ENCODE measurements around the gene ZSCAN21.

The ZSCAN21 gene

DNA sequence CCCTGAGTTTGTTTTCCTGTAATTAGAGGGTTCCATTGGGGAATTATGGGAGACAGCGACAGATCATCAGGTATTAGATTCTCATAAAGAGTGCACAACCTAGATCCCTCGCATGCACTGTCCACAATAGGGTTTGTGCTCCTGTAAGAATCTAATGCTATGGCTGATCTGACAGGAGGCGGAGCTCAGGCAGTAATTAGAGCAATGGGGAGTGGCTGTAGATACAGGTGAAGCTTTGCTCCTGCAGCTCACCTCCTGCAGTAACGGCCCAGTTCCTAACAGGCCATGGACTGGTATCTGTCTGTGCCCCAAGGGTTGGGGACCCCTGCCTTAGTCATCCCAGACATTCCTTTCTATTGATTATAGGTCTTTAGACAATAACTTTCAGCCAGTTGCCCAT is 894 bp upstream of the ZSCAN21 start:
- H3K36me3 Mint-ChIP-seq = peaks cover 4 to 8% of the 10 kb centered on the region in 2 donors
- H3K9me3 Mint-ChIP-seq = no peaks in the 10 kb centered on the region
- H3K4me1 Mint-ChIP-seq = peaks cover 20 to 25% of the 10 kb centered on the region in 2 donors
- no peaks in the 10 kb centered on the region for H3K27me3 Mint-ChIP-seq
- H3K4me3 Mint-ChIP-seq = peak overlapping the region; percentile 34 to 35
- DNase-seq (no peak), ATAC-seq (replicated peaks) (no peak)
- H3K27ac Mint-ChIP-seq = peak overlapping the region; percentile 31

DNA sequence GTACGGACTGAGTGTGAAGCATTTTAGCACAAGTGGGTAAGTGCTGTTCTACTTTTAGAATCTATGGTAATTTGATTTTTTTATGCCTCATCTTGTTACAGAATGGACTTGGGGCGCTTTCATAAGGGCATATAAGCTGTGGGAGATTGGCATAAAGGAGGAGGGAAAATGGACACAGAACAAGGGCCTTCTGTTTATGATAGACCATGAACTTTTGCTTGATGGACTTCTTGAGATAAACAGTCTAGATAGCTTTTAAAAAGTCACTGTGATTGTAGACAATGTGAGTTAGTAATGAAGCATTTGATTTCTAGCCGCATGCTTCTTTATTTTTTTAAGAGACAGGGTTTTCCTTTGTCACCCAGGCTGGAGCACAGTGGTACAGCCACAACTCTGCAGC is 2.0 kb downstream of the ZSCAN21 start:
- no peaks in the 10 kb centered on the region for H3K27me3 Mint-ChIP-seq
- peak overlapping the region; percentile 47 for H3K27ac Mint-ChIP-seq
- peaks cover 6 to 12% of the 10 kb centered on the region in 2 donors for H3K36me3 Mint-ChIP-seq
- H3K4me1 Mint-ChIP-seq = peaks cover 16 to 20% of the 10 kb centered on the region in 2 donors
- ATAC-seq (replicated peaks) = no peak
- H3K4me3 Mint-ChIP-seq = peak overlapping the region in 1 of 2 donors; percentile 17
- DNase-seq = no peak
- H3K9me3 Mint-ChIP-seq = no peaks in the 10 kb centered on the region

DNA sequence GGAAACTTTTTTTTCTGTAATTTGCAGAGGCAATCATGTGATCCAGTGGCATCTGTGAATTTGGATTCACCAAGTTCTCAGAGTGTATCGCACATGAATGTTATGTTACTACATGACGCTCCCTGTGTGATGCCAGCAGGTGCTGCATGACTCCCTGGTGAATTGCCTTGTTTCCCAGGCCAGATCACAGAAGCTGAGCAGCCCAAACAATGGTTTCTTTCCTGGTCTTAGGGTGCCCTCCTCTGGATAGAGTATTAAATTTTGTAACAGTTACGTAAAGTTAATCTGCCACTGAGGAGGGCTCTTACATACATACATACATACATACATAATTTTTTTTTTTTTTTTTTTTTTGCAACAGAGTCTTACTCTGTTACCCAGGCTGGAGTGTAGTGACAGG is 3.6 kb downstream of the ZSCAN21 start:
- Mint-ChIP-seq H3K27me3 (no peaks in the 10 kb centered on the region), H3K4me3 (no peak overlapping the region), H3K9me3 (no peaks in the 10 kb centered on the region), H3K4me1 (peaks cover 18 to 20% of the 10 kb centered on the region in 2 donors), H3K36me3 (peaks cover 20 to 27% of the 10 kb centered on the region in 2 donors), H3K27ac (no peak overlapping the region)
- ATAC-seq (replicated peaks) (no peak), DNase-seq (no peak)

DNA sequence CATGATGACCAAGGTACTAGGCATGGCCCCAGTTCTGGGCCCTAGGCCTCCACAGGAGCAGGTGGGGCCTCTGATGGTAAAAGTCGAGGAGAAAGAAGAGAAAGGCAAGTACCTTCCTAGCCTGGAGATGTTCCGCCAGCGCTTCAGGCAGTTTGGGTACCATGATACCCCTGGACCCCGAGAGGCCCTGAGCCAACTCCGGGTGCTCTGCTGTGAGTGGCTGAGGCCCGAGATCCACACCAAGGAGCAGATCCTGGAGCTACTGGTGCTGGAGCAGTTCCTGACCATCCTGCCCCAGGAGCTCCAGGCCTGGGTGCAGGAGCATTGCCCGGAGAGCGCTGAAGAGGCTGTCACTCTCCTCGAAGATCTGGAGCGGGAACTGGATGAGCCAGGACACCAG is 7.4 kb downstream of the ZSCAN21 start:
- peaks cover 6% of the 10 kb centered on the region in 2 donors for H3K4me1 Mint-ChIP-seq
- H3K4me3 Mint-ChIP-seq = no peak overlapping the region
- no peaks in the 10 kb centered on the region for H3K27me3 Mint-ChIP-seq
- ATAC-seq (replicated peaks) (no peak), DNase-seq (no peak)
- no peaks in the 10 kb centered on the region for H3K9me3 Mint-ChIP-seq
- H3K36me3 Mint-ChIP-seq = peaks cover 31 to 43% of the 10 kb centered on the region in 2 donors
- H3K27ac Mint-ChIP-seq = no peak overlapping the region

DNA sequence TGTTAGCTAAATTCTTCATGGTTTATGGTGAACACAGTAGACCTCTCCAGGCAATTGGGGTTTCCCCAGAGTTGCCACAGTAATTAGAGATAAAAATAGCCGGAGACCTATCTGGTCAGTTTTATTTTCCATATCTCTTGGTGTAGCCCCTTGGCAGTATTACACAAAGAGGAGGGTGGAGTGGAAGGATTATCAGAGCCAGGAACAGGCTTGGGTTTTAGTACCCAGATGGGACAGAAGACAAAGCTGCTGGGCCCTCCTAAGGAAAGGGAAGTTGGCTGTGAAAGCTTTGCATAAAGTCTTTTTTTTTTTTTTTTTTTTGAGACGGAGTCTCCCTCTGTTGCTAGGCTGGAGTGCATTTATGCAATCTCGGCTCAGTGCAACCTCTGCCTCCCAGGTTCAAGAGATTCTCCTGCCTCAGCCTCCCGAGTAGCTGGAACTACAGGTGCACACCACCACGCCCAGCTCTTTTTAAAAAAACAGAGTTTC is 9.7 kb downstream of the ZSCAN21 start:
- Mint-ChIP-seq H3K27me3 (no peaks in the 10 kb centered on the region), H3K9me3 (no peaks in the 10 kb centered on the region), H3K36me3 (peaks cover 46% of the 10 kb centered on the region in 2 donors), H3K4me1 (peaks cover 0 to 3% of the 10 kb centered on the region in 2 donors), H3K4me3 (no peak overlapping the region), H3K27ac (no peak overlapping the region)
- DNase-seq = no peak
- ATAC-seq (replicated peaks) = no peak

DNA sequence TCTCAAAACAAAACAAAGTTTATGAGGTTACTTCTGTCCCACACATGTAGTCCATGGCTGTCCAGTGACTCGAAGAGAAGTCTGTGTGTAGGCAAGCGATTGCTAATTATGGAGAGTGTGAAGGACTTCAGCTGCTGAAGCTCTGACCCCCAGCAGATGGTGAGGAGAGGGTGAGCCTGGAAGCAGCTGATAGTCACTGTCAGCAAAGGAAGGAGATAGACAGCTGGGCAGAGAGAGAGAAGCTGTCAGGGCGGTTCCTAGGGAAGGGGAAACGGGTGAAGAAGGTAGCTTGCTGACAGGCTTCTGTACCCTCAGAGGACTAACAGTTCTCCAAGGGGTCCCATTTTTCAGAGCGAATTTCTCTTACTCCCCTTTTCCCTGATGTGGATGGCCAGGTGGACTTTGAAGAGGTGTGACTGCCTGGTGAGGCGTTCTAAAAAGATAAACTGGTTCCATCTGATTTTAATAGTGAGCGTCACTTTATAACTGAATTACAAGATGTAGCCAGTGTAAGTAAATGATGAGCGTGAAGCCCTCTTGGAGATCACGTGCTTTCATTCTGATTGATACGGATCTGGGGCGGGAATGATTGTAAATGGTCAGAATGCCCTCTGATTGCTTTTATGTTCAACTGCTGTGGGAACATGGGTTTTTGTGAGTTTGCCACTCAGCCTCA is 12.1 kb downstream of the ZSCAN21 start:
- H3K27me3 Mint-ChIP-seq = no peaks in the 10 kb centered on the region
- H3K36me3 Mint-ChIP-seq = peaks cover 49 to 60% of the 10 kb centered on the region in 2 donors
- ATAC-seq (replicated peaks) (no peak), DNase-seq (no peak)
- no peak overlapping the region for H3K4me3 Mint-ChIP-seq
- peaks cover 0 to 3% of the 10 kb centered on the region in 2 donors for H3K4me1 Mint-ChIP-seq
- peak overlapping the region; percentile 80 for H3K27ac Mint-ChIP-seq
- no peaks in the 10 kb centered on the region for H3K9me3 Mint-ChIP-seq

DNA sequence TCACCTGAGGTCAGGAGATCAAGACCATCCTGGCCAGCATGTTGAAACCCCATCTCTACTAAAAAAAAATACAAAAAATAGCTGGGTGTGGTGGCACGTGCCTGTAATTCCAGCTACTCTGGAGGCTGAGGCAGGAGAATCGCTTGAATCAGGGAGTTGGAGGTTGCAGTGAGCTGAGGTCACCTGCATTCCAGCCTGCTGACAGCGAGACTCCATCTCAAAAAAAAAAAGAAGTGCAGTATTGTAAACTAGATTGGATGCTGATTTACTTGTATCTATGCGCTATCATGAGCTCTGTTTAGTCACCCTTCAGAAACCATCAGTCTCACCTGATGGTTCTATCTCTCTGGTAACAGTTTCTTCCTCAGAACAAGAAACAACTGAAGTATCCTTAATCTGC is 13.8 kb downstream of the ZSCAN21 start:
- no peak overlapping the region for H3K4me3 Mint-ChIP-seq
- no peaks in the 10 kb centered on the region for H3K27me3 Mint-ChIP-seq
- no peaks in the 10 kb centered on the region for H3K9me3 Mint-ChIP-seq
- peaks cover 42 to 55% of the 10 kb centered on the region in 2 donors for H3K36me3 Mint-ChIP-seq
- ATAC-seq (replicated peaks) (no peak), DNase-seq (no peak)
- no peak overlapping the region for H3K27ac Mint-ChIP-seq
- H3K4me1 Mint-ChIP-seq = no peaks in the 10 kb centered on the region

DNA sequence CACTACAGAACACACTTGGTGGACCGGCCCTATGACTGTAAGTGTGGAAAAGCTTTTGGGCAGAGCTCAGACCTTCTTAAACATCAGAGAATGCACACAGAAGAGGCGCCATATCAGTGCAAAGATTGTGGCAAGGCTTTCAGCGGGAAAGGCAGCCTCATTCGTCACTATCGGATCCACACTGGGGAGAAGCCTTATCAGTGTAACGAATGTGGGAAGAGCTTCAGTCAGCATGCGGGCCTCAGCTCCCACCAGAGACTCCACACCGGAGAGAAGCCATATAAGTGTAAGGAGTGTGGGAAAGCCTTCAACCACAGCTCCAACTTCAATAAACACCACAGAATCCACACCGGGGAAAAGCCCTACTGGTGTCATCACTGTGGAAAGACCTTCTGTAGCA is 14.6 kb downstream of the ZSCAN21 start:
- Mint-ChIP-seq H3K36me3 (peaks cover 41 to 55% of the 10 kb centered on the region in 2 donors), H3K27ac (peak overlapping the region; percentile 14), H3K27me3 (no peaks in the 10 kb centered on the region), H3K4me1 (no peaks in the 10 kb centered on the region), H3K4me3 (no peak overlapping the region), H3K9me3 (no peaks in the 10 kb centered on the region)
- ATAC-seq (replicated peaks) = no peak
- no peak for DNase-seq

DNA sequence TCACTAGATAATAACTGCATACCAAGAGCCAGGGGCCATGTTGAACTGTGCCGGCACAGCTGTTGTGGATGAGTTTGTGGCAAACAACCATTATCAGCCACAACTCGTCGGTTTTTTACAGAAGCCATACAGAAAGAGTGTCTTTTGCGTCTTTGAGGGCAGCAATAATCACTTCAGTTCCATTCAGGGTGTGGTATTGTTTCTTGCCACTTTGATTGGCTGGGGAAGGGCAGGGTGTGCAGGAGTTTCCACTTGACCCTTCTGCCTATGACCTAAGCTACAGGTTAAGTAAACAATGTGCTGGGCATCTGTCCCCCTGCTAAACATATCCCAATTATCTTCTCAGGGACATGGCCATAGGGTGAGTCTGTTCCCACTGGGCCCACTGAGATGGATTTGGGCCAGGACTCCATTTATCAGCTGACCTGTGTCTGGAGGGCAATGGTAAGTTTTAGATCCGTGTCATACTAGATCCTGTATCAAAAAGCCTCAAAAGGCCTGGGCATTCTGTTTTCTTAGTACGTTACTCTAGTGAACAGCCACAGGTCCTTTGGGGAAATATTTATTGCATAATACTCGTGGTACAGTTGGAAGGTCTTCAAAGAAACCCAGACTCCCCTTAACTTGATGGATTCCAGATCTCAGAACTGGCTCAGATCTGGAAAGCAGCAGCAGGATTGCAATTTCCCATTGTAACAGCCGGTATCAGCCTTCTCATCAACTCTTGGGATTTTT is 16.0 kb downstream of the ZSCAN21 start:
- H3K4me3 Mint-ChIP-seq = no peak overlapping the region
- H3K9me3 Mint-ChIP-seq = peaks cover 5 to 6% of the 10 kb centered on the region in 2 donors
- no peak for ATAC-seq (replicated peaks)
- no peaks in the 10 kb centered on the region for H3K27me3 Mint-ChIP-seq
- no peak for DNase-seq
- no peaks in the 10 kb centered on the region for H3K4me1 Mint-ChIP-seq
- H3K36me3 Mint-ChIP-seq = peaks cover 45 to 62% of the 10 kb centered on the region in 2 donors
- no peak overlapping the region for H3K27ac Mint-ChIP-seq

DNA sequence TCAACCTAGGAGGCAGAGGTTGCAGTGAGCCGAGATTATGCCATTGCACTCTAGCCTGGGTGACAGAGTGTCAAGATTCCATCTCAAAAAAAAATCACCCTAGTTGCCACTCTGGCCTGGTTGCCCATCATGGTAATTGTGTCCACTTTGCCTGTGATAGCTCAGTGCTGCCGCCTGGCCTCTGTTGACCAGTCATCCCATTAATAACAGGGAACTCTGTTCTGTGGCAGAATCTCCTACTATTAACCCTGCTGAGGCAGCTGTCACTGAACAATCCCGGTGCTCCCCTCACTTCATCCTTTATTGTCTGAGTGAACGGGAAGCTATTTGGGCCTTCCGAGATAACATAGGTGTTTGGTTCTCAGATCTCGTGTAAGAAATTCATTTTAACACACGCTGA is 17.4 kb downstream of the ZSCAN21 start:
- Mint-ChIP-seq H3K4me3 (no peak overlapping the region), H3K4me1 (no peaks in the 10 kb centered on the region), H3K27ac (no peak overlapping the region), H3K36me3 (peaks cover 56 to 62% of the 10 kb centered on the region in 2 donors), H3K9me3 (peaks cover 9 to 13% of the 10 kb centered on the region in 2 donors), H3K27me3 (no peaks in the 10 kb centered on the region)
- ATAC-seq (replicated peaks) (no peak), DNase-seq (no peak)

DNA sequence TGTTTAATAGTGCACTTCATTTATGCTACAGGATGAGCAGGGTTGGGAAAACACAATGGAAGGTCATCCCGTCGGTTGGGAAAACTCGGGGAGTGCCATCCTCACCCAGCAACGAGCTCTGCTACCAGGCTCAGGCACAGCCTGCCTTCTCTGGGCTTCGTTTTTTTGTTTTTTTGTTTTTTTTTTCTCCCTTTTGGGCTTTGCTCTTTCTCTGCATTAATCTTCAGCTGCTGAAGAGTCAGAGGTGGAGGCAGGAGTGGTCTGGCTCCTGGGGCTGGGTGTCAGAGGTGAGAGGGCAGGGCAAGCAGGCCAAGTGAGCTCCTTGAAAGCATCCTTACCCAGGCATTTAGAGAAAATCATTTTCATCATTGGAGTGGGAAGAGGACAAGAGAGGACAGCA is 20.4 kb downstream of the ZSCAN21 start:
- peak overlapping the region; percentile 9 for H3K27ac Mint-ChIP-seq
- peaks cover 66 to 73% of the 10 kb centered on the region in 2 donors for H3K36me3 Mint-ChIP-seq
- H3K27me3 Mint-ChIP-seq = no peaks in the 10 kb centered on the region
- H3K4me3 Mint-ChIP-seq = no peak overlapping the region
- DNase-seq (no peak), ATAC-seq (replicated peaks) (no peak)
- peaks cover 19% of the 10 kb centered on the region in 2 donors for H3K9me3 Mint-ChIP-seq
- H3K4me1 Mint-ChIP-seq = no peaks in the 10 kb centered on the region

DNA sequence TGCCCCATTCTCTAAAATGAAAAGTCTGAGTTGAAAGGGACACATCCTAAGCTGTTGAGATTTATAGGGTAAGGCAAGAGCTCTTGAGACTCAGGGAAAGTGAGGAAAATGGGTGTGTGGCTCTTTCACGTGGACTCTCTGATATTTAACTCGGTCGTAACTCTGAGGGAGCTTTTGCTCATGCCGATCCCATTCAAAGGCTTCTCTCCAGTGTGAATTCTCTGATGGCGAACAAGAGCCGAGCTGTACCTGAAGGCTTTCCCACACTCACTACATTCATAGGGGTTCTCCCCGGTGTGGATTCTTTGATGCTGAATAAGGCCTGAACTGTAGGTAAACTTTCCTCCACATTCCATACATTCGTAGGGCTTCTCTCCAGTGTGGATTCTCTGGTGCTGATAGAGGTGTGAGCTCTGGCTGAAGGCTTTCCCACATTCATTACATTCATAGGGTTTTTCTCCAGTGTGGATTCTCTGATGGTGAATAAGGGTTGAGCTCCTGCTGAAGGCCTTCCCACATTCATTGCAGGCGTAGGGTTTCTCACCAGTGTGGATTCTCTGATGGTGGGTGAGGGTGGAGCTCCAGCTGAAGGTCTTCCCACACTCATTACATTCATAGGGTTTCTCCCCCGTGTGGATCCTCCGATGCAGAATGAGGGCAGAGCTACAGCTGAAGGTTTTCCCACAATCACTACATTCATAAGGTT is 21.6 kb downstream of the ZSCAN21 start:
- peaks cover 72 to 78% of the 10 kb centered on the region in 2 donors for H3K36me3 Mint-ChIP-seq
- peaks cover 19% of the 10 kb centered on the region in 2 donors for H3K9me3 Mint-ChIP-seq
- H3K4me1 Mint-ChIP-seq = peaks cover 0 to 3% of the 10 kb centered on the region in 2 donors
- H3K27ac Mint-ChIP-seq = peak overlapping the region; percentile 9
- DNase-seq (no peak), ATAC-seq (replicated peaks) (no peak)
- H3K4me3 Mint-ChIP-seq = no peak overlapping the region
- H3K27me3 Mint-ChIP-seq = no peaks in the 10 kb centered on the region

DNA sequence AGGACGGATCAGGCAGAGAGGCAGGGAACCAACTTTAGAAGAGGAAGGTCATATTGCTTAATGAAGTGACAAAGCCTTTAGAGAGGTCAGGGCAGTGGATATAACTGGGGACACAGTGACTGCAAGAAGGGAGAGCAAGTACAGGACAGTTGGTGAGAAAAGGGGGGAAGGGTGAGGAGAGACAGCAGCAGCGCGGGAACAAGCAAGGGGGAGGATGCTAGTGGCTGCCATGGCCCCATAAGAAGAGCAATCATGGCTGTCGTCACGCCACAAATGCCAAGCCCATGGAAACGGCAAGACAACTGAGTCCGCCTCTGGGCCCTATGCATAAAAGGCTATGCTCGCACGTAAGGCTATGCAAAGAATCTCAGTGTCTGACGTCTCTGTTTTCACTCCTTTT is 22.9 kb downstream of the ZSCAN21 start:
- H3K27ac Mint-ChIP-seq = no peak overlapping the region
- no peak for DNase-seq
- no peaks in the 10 kb centered on the region for H3K27me3 Mint-ChIP-seq
- H3K36me3 Mint-ChIP-seq = peaks cover 79% of the 10 kb centered on the region in 2 donors
- H3K4me3 Mint-ChIP-seq = no peak overlapping the region
- peaks cover 19% of the 10 kb centered on the region in 2 donors for H3K9me3 Mint-ChIP-seq
- no peak for ATAC-seq (replicated peaks)
- H3K4me1 Mint-ChIP-seq = peaks cover 0 to 4% of the 10 kb centered on the region in 2 donors

DNA sequence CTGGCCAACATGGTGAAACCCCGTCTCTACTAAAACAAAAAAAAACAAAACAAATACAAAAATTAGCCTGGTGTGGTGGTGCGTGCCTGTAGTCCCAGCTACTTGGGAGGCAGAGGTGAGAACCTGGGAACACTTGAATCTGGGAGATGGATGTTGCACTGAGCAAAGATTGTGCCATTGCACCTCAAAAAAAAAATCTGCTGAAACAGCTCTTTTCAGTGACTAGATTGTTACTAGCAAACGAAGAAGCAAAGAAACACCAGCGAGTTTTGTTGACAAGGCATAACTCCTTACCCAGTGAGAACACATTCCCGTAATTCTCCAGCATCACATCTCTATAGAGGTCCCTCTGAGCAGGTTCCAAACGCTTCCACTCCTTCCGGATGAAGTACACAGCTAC is 25.3 kb downstream of the ZSCAN21 start:
- DNase-seq = no peak
- Mint-ChIP-seq H3K27ac (no peak overlapping the region), H3K4me1 (peaks cover 2 to 9% of the 10 kb centered on the region in 2 donors), H3K36me3 (peaks cover 73 to 79% of the 10 kb centered on the region in 2 donors), H3K9me3 (peaks cover 19% of the 10 kb centered on the region in 2 donors), H3K27me3 (no peaks in the 10 kb centered on the region), H3K4me3 (no peak overlapping the region)
- no peak for ATAC-seq (replicated peaks)

All from stimulated activated naive B cell treated with anti-CD40 and anti-IgM and Interleukin-4, amounts not matched to agents 10 μg/mL and 1 μg/mL and 100 μg/mL, for 72 hours (primary cell).